Stimulated activated CD8-positive, alpha-beta memory T cell treated with anti-CD3 and anti-CD28 coated beads, Interleukin-12 subunit alpha, Interleukin-12 subunit beta, amount 100 ng/mL, for 4 hours (primary cell): Measurements from ENCODE around the gene FBXW8.

Experiments used
- DNase-seq: peaks from one replicate; pipeline ENCODE4 v3.0.0-alpha.2; 2020; ENCODE audit warnings: low read depth

The FBXW8 gene

DNA sequence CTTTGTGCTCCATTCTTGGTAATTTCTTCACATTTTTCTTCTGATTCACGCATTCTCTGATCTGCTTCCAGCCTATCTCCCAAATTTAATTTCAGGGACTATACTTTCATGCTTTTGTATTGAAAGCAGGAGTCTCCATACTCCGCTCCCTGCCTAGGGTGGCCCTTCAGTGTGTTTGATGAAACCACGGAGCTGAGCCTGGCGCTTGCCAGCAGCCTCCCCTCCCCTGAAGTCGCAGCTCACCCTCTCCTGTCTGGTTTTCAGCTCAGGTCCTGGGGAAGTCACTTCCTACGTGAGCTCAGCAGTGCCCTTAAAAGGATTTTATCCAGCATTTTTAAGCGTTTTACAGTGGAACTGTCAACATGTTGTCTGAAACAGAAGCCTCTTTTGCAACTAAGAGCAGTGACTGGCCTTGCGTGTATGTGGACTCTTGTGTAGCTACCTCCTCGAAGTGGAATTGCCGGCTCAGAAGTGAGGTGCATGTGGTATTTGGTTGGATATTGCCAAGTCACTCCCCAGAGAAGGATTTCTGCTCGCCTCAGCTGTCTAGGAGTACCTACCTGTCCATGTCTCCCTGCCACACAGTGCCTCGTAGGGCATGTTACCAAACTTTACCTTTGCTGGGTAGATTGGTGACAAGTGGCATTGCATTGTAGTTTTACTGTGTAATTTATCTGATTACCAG is 109.9 kb downstream of the FBXW8 start:
- no peak for DNase-seq

DNA sequence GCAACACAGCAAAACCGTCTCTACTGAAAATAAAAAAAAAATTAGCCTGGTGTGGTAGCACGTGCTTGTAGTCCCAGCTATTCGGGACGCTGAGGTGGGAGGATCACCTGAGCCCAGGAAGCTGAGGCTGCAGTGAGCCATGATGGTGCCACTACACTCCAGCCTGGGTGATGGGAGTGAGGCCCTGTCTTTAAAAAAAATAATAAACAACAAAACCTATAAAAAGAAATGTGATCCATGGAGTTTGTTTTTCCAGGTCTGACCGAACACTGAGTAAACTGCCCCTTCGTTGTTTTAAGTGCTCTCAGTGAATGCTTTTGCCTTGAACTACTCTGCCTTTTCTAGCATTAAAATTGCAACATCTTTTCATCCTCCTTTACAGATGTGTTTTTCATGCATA is 111.7 kb downstream of the FBXW8 start:
- no peak for DNase-seq

DNA sequence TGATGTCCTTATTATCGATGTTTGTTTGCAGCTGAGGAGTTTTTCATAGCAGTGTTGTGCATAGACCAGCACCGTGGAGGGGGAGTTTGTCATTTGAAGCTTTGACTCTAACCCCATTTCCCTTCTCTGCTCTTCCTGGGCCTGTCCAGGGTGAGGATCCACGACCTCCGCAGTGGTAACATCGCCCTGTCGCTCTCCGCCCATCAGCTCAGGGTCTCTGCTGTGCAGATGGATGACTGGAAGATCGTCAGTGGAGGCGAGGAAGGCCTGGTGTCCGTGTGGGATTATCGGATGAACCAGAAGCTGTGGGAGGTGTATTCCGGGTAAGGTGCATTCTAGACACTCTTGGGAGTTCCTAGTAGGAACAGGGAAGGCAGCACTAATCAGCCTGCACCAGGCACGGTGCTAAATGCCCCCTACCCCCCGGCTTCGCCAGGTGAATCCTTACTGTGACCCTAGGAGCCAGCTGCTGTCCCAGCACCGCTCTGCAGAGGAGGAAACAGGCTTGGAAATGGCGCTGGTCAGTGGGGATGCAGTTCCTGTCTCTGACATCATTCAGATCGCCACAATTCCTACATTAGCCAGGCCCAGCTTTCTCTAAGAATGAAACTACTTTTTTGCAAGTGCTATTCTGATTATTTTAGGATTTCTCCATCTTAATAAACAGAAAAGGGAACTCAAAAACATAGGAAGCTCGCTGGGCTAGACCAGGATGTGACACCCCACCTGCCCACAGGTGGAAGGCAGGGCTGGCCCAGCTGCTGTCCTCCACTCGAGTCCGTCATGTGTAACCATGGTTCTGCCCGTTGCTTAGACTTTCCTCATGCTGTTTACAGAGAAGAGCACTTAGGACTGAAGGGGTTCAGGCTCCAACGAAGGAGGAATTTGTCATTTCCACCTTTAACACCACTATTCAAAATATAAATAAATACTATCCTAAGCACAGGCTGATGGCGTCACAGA is 113.5 kb downstream of the FBXW8 start:
- DNase-seq, result no peak

GRCh38 chr12:117024961-117025480 is 114.3 kb downstream of the FBXW8 start:
- DNase-seq, result no peak

DNA sequence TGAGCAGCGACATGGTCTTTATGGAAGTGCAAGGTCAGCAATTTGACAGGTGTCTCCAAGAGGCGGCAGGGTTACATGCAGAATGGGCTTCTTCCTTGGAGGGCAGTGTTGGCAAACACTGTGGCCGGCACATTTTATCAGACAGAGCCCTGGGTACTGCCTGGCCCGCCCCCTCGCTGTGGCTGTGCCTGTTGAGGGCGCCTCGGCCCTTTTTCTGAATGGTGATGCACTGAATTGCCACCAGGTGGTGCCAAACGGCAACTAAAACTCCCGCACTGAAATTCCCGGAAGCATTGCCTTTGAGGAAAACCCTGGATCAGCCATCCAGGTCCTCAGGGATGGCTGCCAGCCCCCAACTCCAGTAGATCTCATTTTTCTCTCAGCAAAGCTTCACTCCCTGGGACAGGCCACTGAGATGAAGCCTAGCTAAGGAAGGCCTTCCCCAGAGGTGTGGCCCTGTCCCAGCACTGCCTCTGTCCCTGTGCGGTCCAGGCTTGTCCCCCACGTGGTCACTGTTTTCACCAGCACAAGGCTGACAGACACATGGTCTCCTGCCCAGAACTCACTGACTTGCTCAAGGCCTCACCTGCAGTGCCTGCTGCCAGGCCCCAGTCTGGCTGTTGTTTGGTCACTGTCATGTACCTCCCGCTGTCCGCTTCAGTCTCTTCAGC is 114.9 kb downstream of the FBXW8 start:
- DNase-seq, result peak; percentile 5

- no peak for DNase-seq
These were observed 115.6 kb downstream of the FBXW8 start for GRCh38 chr12:117026343-117026742.

DNA sequence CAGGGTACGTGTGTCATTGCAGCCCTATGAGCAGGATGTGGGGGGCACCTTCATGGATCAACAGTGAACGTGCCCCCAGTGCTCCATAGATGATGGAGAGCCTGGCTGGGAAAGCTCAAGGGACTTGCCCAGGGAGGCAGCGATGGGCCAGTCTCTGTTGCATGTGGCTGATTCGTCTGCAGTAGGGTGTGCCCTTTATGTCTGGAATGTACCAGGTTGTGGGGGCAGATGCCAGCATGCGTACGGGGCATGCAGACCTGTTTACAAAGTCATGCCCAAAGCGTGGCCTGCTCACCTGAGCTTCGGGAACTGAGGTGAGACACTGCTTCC is 116.1 kb downstream of the FBXW8 start:
- no peak for DNase-seq

DNA sequence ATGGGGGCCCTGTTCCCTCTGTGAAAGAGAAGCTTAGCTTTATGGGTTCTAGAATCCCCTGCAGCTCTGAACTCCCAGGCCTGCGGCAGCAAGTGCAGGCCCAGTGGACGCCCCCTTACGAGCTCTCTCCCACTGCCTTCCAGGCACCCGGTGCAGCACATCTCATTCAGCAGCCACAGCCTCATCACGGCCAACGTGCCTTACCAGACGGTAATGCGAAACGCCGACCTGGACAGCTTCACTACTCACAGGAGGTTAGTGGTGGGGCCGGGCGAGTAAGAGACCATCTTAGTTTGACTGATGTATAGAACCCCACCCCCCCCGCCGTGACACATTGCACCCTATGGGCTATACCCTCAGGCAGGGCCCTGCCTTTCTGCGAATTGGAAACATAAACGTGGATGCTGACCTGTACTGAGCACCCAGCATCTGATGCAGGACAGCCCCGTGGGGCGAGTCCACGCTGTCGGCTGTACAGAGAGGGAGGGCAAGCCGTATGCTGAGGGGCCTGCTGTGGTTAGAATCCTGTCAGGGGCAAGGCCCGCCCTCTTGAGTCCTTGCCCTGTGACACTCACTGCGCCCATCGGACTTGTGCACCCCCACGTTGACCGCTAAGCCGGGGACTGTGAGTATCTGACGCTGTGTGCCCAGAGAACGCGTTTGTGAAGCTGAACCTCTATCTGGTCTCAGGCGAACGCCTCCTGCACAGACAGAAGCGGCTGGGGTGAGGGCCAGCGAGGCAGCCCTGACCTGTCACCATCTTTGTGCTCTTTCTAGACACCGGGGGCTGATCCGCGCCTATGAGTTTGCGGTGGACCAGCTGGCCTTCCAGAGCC is 116.7 kb downstream of the FBXW8 start:
- no peak for DNase-seq

DNA sequence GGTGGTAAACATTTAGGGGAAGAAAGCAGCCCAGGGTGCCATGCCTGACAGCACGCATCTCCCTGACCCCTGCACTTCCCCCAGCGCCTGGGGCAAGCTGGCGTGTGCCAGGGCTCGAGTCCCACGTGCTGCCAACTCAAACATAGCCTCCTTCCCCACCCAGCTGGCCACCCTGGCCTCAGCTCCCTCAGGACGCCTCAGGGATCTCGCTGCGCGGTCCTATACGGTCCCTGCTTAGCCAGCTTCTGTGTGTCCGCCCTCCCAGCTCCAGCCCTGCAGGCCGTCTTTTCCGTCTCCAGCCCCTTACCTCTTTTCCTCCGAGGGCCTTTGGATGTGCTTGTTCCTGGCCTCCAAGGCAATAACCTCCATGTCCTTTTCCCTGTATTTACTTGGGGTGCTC is 117.5 kb downstream of the FBXW8 start:
- no peak for DNase-seq

GRCh38 chr12:117030187-117030900 is 119.6 kb downstream of the FBXW8 start:
- DNase-seq, result no peak

DNA sequence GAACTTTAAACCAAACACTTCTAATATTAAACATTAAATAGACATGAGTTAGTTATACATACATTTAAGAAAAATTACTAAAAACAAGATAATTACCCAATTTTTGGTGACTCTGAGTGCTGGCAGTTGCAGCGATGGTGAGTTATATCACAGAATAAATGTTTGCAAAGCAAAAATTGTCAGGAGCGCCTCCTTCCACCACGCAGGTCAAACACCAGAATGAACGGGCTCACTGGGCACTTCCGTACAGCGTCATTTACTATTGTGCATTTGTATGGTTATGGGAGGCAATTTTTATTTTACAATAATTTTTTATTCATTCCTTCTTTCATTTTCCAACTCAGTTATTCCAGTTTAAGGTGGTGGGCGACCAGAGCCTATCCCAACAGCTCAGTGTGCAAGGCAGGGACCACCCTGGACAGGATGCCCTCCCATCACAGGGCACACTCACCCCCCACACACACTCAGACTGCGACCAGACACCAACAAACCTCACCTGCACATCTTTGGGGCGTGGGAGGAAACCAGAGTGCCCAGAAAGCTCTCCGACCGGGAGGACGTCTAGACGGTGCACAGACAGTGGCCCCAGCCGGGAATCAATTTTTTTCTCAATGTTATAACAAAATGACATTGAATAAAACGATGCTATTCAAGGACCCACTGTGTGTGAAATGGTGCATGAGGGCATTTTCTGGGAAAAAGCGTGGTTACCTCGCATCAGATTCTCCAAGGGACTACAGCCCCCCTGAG is 121.3 kb downstream of the FBXW8 start:
- no peak for DNase-seq

GRCh38 chr12:117032593-117033381 is 122.0 kb downstream of the FBXW8 start:
- DNase-seq, result no peak

GRCh38 chr12:117033382-117034221 is 122.9 kb downstream of the FBXW8 start:
- no peak for DNase-seq

GRCh38 chr12:117034249-117034648 is 123.5 kb downstream of the FBXW8 start:
- DNase-seq, result no peak

- DNase-seq, result no peak
These were observed 124.0 kb downstream of the FBXW8 start for GRCh38 chr12:117034701-117035151.

DNA sequence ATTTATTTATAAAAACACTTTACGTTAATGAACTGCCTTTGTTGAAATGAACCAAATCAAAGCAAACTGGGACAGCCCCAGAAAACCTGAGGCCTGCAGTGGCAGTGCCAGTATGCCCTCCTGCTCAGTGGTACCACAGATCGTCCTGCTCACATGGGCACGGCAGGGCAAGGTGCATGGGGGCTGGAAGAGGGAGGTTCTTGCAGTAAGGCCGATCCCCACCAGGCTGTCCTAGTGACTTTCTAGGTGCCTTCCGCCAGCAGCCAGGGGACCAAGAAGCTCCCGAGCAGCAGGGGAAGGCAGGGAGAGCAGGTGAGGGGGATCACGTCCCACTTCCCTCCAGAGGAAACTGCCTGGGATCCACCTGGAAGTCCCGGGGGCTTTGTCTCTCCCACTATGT is 124.5 kb downstream of the FBXW8 start:
- no peak for DNase-seq

GRCh38 chr12:117036046-117036445 is 125.3 kb downstream of the FBXW8 start:
- DNase-seq, result no peak

DNA sequence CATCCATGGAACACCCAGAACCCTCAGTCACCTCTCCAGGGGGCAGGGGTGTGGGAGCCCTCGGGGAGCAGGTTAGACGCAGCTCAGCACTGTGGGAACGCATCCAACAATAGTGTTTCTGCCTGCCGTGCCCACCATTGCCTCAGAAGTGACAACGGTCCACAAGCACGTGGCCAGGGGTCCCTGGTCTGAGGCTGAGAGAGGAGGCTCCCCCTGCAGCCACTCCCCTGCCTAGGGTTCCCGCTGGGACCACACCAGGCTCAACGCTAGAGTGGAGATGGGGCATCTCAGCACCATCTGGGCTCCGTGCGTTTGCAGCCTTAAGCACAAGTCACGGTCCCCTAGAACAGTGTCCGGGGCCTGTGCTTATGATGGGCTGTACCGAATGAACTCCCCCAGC is 125.8 kb downstream of the FBXW8 start:
- DNase-seq, result no peak
